Measurements from ENCODE around the gene FUNDC2.

FUNDC2 gene

DNA sequence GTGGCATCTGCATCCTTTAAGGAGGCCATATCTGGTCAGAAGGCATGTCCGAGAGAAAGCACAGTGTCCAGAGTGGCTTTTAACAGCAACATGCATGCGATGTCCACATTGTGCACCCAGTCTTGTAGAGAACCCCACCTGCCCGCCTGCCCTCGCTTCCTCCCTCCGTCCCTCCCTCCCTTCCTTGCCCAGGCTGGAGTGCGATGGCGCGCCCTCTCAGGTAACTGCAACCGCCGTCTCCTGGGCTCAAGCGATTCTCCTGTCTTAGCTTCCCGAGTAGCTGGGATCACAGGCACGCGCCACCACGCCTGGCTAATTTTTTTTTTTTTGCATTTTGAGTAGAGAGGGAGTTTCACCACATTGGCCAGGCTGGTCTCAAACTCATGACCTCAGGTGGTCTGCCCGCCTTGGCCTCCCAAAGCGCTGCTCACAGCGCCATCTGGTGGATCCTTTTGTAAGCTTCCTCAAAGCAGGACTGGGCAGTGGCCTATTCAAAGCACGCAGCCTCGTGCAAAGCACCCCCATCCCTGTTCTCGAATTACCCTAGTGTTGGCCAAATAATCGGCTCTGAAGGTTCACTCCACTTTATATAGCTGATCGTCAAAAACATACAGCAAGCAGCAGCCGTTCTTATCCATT lies 59.7 kb downstream of the FUNDC2 start:
- Histone ChIP-seq H3K4me1 (ENCODE audit: insufficient read depth, low read length) (no peaks in the 10 kb centered on the region), H3K4me3 (ENCODE audit: low read depth in 1 of 2, low read length in 2 of 2) (no peak overlapping the region), H3K9me3 (ENCODE audit: low read length) (no peaks in the 10 kb centered on the region), H3K36me3 (ENCODE audit: insufficient read depth, low read length) (peaks cover 15% of the 10 kb centered on the region), H3K27ac (ENCODE audit: low read depth, low read length) (no peak overlapping the region), H3K27me3 (ENCODE audit: control insufficient read depth in 1 of 2, insufficient read depth in 2 of 2, low read length in 2 of 2) (no peaks in the 10 kb centered on the region), H3K9ac (ENCODE audit: low read length) (no peak overlapping the region)

DNA sequence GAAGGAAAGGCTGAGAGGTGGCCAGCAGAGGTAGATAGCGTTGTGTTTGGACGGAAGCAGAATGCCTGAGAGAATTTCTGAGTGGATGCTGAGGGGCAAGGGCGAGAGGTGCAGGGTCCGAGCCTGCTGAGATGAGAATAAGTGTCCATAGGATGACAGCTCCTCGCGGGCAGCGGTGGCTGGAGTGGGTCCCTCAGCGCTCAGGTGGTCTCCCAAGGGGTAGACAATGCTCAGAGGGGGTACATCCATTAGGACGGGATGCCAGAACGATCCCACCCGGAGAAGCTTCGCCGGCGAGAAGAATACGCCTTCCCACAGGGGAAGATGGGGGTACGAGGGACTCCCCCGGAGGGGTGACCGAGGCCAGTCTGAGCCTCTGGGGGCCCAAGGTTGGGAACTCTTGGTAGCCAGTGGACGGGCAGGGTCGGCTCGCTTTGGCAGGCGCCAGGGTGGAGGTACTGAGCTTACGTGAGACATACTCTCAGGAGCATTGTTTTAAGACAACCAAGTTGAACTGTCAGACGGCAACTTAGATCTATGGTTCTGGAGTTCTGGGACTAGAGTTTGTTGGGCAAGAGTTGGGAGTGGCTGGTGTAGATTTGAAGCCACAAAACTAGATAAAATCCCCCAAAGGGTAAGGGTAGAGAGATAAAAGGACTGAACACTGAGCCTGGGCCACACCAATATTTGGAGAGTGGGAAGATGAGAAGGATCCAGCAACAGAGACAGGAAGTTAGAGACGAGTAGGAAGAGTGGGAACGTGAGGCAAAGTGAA lies 60.5 kb downstream of the FUNDC2 start:
- H3K27ac ChIP-seq (ENCODE audit: low read depth, low read length), result no peak overlapping the region
- H3K4me3 ChIP-seq (ENCODE audit: low read depth in 1 of 2, low read length in 2 of 2), result no peak overlapping the region
- H3K9me3 ChIP-seq (ENCODE audit: low read length), result no peaks in the 10 kb centered on the region
- H3K9ac ChIP-seq (ENCODE audit: low read length), result no peak overlapping the region
- H3K27me3 ChIP-seq (ENCODE audit: control insufficient read depth in 1 of 2, insufficient read depth in 2 of 2, low read length in 2 of 2), result no peaks in the 10 kb centered on the region
- H3K36me3 ChIP-seq (ENCODE audit: insufficient read depth, low read length), result peaks cover 15% of the 10 kb centered on the region
- no peaks in the 10 kb centered on the region for H3K4me1 ChIP-seq (ENCODE audit: insufficient read depth, low read length)

DNA sequence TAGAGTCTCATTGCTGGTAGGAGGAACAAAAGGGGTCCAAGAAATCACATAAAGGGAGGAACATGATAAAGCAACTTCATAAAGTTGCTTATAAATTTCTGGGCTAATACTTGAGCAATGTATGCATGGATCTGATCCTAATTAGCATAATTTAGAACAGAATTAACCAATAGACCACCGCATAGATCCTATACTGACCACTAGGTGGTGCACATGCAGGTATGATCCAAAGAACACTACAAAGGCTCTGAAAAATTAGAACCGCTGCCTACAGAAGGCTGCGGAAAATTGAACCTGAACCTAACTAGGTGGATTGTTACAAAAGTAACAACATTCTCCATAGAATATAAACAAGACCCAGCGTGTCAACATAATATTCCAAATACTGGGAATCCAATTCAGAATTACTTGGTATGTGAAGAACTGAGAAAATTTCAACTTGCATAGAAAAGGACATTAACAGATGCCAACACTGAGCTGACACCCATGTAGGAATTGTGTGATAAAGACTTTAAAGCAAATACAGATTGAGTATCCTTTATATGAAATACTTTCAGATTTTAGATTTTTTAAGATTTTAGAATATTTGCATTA lies 67.9 kb downstream of the FUNDC2 start:
- Histone ChIP-seq H3K36me3 (ENCODE audit: insufficient read depth, low read length) (peaks cover 5% of the 10 kb centered on the region), H3K9me3 (ENCODE audit: low read length) (no peaks in the 10 kb centered on the region), H3K27ac (ENCODE audit: low read depth, low read length) (no peak overlapping the region)

DNA sequence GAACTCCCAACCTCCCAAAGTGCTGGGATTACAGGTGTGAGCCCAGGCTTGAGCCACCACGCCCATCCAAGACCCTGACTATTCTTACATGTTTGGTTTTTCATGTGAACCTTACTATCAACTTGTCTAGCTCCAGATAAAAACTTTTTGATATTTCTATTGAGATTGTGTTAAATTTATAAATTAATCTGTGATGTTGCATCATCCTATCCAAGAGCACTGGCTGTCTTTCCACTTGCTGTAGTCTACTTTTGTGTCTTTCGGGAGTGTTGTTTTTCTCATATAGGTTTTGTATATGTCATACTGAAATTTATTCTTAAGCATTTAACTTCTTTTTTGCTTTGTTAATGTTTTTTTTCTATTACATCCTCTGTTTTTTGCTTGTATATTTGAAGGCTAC lies 79.3 kb downstream of the FUNDC2 start:
- no peaks in the 10 kb centered on the region for H3K9me3 ChIP-seq (ENCODE audit: low read length)
- H3K4me3 ChIP-seq (ENCODE audit: low read depth in 1 of 2, low read length in 2 of 2), result no peak overlapping the region
- H3K27me3 ChIP-seq (ENCODE audit: control insufficient read depth in 1 of 2, insufficient read depth in 2 of 2, low read length in 2 of 2), result no peaks in the 10 kb centered on the region
- no peaks in the 10 kb centered on the region for H3K4me1 ChIP-seq (ENCODE audit: insufficient read depth, low read length)
- no peak overlapping the region for H3K27ac ChIP-seq (ENCODE audit: low read depth, low read length)
- H3K36me3 ChIP-seq (ENCODE audit: insufficient read depth, low read length), result no peaks in the 10 kb centered on the region
- no peak overlapping the region for H3K9ac ChIP-seq (ENCODE audit: low read length)

More for the DNA sequence above, 67.9 kb downstream of the FUNDC2 start:
- H3K4me3 ChIP-seq (ENCODE audit: low read depth in 1 of 2, low read length in 2 of 2), result no peak overlapping the region
- H3K9ac ChIP-seq (ENCODE audit: low read length), result no peak overlapping the region
- no peaks in the 10 kb centered on the region for H3K27me3 ChIP-seq (ENCODE audit: control insufficient read depth in 1 of 2, insufficient read depth in 2 of 2, low read length in 2 of 2)
- H3K4me1 ChIP-seq (ENCODE audit: insufficient read depth, low read length), result no peaks in the 10 kb centered on the region

DNA sequence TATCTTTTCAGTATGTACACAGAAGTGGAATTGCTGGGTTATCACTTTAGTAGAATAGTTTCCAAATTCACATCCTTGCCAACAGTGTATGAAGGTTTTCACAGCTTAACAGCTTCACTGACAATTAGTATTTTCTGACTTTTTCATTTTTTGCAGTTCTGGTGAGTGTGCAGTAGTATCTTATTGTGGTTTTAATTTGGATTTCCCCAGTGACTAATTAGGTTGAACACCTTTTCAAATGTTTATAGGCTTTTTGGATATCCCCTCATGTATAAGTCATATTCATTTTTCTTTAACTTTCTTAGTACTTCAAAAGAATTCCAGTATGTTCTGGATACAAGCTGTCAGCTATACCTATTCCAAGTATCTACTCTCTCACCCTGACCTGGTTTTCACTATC lies 81.8 kb downstream of the FUNDC2 start:
- no peaks in the 10 kb centered on the region for H3K4me1 ChIP-seq (ENCODE audit: insufficient read depth, low read length)
- no peak overlapping the region for H3K27ac ChIP-seq (ENCODE audit: low read depth, low read length)
- no peaks in the 10 kb centered on the region for H3K27me3 ChIP-seq (ENCODE audit: control insufficient read depth in 1 of 2, insufficient read depth in 2 of 2, low read length in 2 of 2)
- H3K9ac ChIP-seq (ENCODE audit: low read length), result no peak overlapping the region
- H3K36me3 ChIP-seq (ENCODE audit: insufficient read depth, low read length), result no peaks in the 10 kb centered on the region
- no peak overlapping the region for H3K4me3 ChIP-seq (ENCODE audit: low read depth in 1 of 2, low read length in 2 of 2)
- H3K9me3 ChIP-seq (ENCODE audit: low read length), result no peaks in the 10 kb centered on the region

All from muscle layer of colon (tissue), 2 donors.